Adipocyte (in vitro differentiated cells): Measurements from ENCODE around the gene ASH1L.
"Not testable (repeated sequence)": the region's sequence is repeated elsewhere in the genome, so short reads cannot be mapped to it uniquely, and the experiment has no call there.

Experiments
- DNase-seq: peaks from one replicate; pipeline ENCODE4 v3.0.0-alpha.2; 2015; ENCODE audit warnings: low read depth
- H3K27me3 ChIP-seq: replicated peaks from 2 replicates; pipeline ENCODE4 v1.7.0; 2013; ENCODE audit warnings: mild to moderate bottlenecking, low read length, moderate library complexity; ENCODE audit not compliant: control insufficient read depth, insufficient read depth
- H3K36me3 ChIP-seq: 2 replicates; pipeline ENCODE4 v1.7.0; 2013; ENCODE audit warnings: low read length, mild to moderate bottlenecking, moderate library complexity; ENCODE audit not compliant: control insufficient read depth, insufficient read depth, severe bottlenecking
- H3K4me1 ChIP-seq: 2 replicates; pipeline ENCODE4 v1.7.0; 2013; ENCODE audit warnings: mild to moderate bottlenecking, low read length, moderate library complexity; ENCODE audit not compliant: control insufficient read depth, insufficient read depth
- H3K4me3 ChIP-seq: 2 replicates; pipeline ENCODE4 v1.7.0; 2013; ENCODE audit warnings: mild to moderate bottlenecking, low read length, moderate library complexity
- H3K9ac ChIP-seq: 2 replicates; pipeline ENCODE4 v1.7.0; 2013; ENCODE audit warnings: mild to moderate bottlenecking, low read length, moderate library complexity
- H3K9me3 ChIP-seq: 2 replicates; pipeline ENCODE4 v1.7.0; 2013; ENCODE audit warnings: mild to moderate bottlenecking, low read length, moderate library complexity; ENCODE audit not compliant: control insufficient read depth

Gene ASH1L

GRCh38 chr1:155514582-155515187 lies 47.9 kb downstream of the ASH1L start:
- DNase-seq: no peak
- no peak overlapping the region for H3K9ac ChIP-seq
- H3K4me1 ChIP-seq: peaks cover 14% of the 10 kb centered on the region
- H3K9me3 ChIP-seq: no peaks in the 10 kb centered on the region
- H3K4me3 ChIP-seq: no peak overlapping the region
- no peaks in the 10 kb centered on the region for H3K27me3 ChIP-seq
- peaks cover 7% of the 10 kb centered on the region for H3K36me3 ChIP-seq

- peak; percentile 75 for DNase-seq
- Histone ChIP-seq H3K9ac (no peak overlapping the region), H3K4me1 (peaks cover 14% of the 10 kb centered on the region), H3K36me3 (peaks cover 3% of the 10 kb centered on the region), H3K4me3 (no peak overlapping the region), H3K27me3 (no peaks in the 10 kb centered on the region), H3K9me3 (no peaks in the 10 kb centered on the region)
These were observed 49.2 kb downstream of the ASH1L start for GRCh38 chr1:155513300-155513916.

GRCh38 chr1:155511385-155511784 lies 51.2 kb downstream of the ASH1L start:
- H3K27me3 ChIP-seq, H3K9ac ChIP-seq, H3K4me3 ChIP-seq, H3K36me3 ChIP-seq, DNase-seq, H3K9me3 ChIP-seq: not testable (repeated sequence)
- peaks cover 26% of the 10 kb centered on the region for H3K4me1 ChIP-seq

DNA sequence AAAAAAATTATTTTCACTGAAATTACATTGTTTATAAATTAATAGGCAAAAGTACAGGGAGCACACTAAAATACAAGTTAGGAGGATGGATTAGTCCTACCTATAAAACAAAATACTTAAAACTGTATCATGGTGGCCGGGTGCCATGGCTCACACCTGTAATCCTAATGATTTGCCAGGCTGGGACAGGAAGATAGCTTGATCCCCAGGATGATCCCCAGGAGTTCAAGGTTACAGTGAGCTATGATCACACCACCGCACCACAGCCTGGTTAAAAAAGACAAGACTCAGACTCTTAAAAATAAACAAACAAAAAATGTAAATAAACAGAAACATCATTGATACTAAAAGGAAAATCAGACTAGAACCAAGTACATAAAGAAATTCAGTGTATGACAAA lies 53.5 kb downstream of the ASH1L start:
- no peaks in the 10 kb centered on the region for H3K27me3 ChIP-seq
- no peaks in the 10 kb centered on the region for H3K36me3 ChIP-seq
- no peak for DNase-seq
- H3K9ac ChIP-seq: no peak overlapping the region
- peaks cover 26% of the 10 kb centered on the region for H3K4me1 ChIP-seq
- H3K9me3 ChIP-seq: no peaks in the 10 kb centered on the region
- H3K4me3 ChIP-seq: no peak overlapping the region

DNA sequence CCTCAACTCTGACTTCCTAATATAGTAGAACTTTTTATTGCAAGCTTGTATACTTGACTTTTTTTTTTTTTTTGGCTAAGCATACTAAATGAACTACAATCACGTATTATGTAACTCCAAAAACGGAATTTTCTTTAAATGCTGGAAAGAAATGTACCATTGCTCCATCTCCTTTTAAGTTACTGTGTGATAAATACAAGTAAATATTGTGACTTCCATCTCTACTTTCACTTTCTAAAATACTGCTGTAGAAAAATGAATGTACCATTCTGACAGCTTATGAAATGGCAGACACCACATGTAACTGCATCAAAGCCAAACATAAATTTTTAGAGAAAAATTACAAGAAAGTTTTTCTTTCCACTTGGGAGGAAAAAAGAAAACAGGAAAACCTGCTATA lies 54.7 kb downstream of the ASH1L start:
- Histone ChIP-seq H3K36me3 (no peaks in the 10 kb centered on the region), H3K9me3 (no peaks in the 10 kb centered on the region), H3K9ac (no peak overlapping the region), H3K27me3 (no peaks in the 10 kb centered on the region), H3K4me3 (peak overlapping the region; percentile 22), H3K4me1 (peaks cover 20% of the 10 kb centered on the region)
- DNase-seq: no peak

- not testable (repeated sequence) for H3K9me3 ChIP-seq, H3K36me3 ChIP-seq
These were observed 56.6 kb downstream of the ASH1L start for GRCh38 chr1:155505963-155506362.

DNA sequence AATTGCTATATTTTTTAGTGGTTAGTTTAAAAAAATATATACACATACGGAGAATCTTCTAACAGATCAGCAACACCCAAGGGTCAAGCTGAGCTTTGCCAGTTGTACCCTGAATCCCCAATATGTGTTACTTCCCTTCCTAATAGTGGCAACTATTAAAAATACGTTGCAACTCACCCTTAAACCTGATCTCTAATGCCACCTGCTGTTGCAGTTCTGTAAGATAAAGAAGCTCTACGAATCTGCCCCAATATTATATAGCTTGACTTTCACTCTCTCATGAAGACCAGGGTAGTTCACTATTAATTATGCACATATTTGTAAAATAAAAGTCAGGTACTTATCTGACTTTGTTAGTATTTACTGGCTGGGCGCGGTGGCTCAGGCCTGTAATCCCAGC lies 58.4 kb downstream of the ASH1L start:
- Histone ChIP-seq H3K4me1 (peaks cover 25% of the 10 kb centered on the region), H3K9me3 (no peaks in the 10 kb centered on the region), H3K4me3 (no peak overlapping the region), H3K27me3 (no peaks in the 10 kb centered on the region), H3K9ac (no peak overlapping the region), H3K36me3 (no peaks in the 10 kb centered on the region)
- no peak for DNase-seq

More at GRCh38 chr1:155505963-155506362, 56.6 kb downstream of the ASH1L start:
- H3K27me3 ChIP-seq, DNase-seq, H3K9ac ChIP-seq, H3K4me3 ChIP-seq: not testable (repeated sequence)
- peaks cover 14% of the 10 kb centered on the region for H3K4me1 ChIP-seq

DNA sequence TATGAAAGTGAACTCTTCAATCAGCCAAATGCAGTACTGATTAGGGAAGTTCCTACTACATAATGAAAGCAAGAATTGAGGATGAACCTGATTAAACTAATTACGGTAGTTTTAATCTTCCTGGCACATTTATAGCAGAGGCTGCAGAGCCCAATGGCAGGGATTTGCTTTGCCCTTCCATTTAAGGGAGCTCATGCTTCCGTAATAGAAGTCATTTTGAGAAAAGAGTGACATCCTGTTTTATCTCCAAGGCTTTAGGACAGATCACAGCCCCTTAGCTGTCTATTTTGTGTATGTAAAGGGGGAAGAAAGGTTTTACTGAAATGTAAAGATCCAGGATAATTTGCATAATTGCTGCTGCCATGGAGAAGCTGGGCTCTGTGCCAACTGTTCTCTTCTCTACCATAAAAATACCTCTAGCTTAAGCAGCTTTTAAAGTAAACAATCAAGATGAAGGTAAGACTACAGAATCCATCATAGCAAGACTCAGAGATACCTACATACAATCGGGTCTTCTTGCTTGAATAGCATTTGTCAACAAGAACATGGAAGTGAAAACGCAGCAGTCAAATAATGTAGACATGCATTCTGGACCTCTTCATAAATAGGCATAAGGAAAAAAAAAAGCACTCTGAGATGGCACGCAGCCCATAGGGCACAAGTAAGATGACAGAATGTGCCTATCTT lies 62.5 kb downstream of the ASH1L start:
- Histone ChIP-seq H3K36me3 (no peaks in the 10 kb centered on the region), H3K9ac (no peak overlapping the region), H3K4me3 (no peak overlapping the region), H3K4me1 (peaks cover 20% of the 10 kb centered on the region), H3K9me3 (no peaks in the 10 kb centered on the region), H3K27me3 (no peaks in the 10 kb centered on the region)
- DNase-seq: peak; percentile 44

- H3K9me3 ChIP-seq: no peaks in the 10 kb centered on the region
- H3K9ac ChIP-seq: no peak overlapping the region
- peak; percentile 52 for DNase-seq
- H3K4me3 ChIP-seq: peak overlapping the region; percentile 46
- H3K27me3 ChIP-seq: no peaks in the 10 kb centered on the region
- H3K36me3 ChIP-seq: no peaks in the 10 kb centered on the region
- H3K4me1 ChIP-seq: peaks cover 20% of the 10 kb centered on the region
These were observed 63.3 kb downstream of the ASH1L start for GRCh38 chr1:155499263-155499662.

DNA sequence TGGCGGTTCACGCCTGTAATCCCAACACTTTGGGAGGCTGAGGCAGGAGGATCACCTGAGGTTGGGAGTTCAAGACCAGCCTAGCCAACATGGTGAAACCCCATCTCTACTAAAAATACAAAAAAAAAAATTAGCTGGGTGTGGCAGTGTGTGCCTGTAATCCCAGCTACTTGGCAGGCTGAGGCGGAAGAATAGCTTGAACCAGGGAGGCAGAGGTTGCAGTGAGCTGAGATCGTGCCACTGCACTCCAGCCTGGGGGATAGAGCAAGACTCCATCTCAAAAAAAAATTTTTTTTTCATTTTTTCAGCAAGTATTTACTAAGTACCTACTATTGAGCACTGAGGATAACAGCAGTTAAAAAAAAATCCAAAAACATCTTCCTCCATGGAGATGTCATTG lies 69.0 kb downstream of the ASH1L start:
- not testable (repeated sequence) for H3K4me1 ChIP-seq, H3K9me3 ChIP-seq, H3K36me3 ChIP-seq, DNase-seq, H3K27me3 ChIP-seq, H3K9ac ChIP-seq, H3K4me3 ChIP-seq

DNA sequence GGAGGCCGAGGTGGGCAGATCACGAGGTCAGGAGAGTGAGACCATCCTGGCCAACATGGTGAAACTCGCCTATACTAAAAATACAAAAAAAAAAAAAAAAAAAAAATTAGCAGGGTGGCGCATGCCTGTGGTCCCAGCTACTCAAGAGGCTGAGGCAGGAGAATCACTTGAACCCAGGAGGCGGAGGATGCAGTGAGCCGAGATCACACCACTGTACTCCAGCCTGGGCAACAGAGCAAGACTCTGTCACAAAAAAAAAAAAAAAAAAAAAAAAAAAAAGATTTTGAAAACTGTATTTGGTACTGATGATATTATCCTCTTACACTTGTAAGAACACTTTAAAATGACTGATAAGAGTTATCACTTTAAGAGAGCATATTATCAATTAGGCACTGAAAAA lies 74.2 kb downstream of the ASH1L start:
- H3K4me3 ChIP-seq, H3K9ac ChIP-seq, DNase-seq, H3K9me3 ChIP-seq, H3K4me1 ChIP-seq, H3K27me3 ChIP-seq, H3K36me3 ChIP-seq: not testable (repeated sequence)
